Astrocyte of the spinal cord (primary cell): Measurements from ENCODE around the gene NUP188.
"Not testable (repeated sequence)": the region's sequence is repeated elsewhere in the genome, so short reads cannot be mapped to it uniquely, and the experiment has no call there.

ENCODE experiments used
- DNase-seq: peaks from one replicate; pipeline ENCODE4 v3.0.0; 2011; ENCODE audit warnings: low read depth, low spot score
- H3K4me3 ChIP-seq: 2 replicates; pipeline ENCODE4 v1.5.1; 2011; ENCODE audit warnings: low read depth, mild to moderate bottlenecking, low read length, moderate library complexity
- in situ Hi-C: cut with HindIII; loops from 2 replicates; pipeline ENCODE4 v1.10.0; 2017; ENCODE audit warnings: low sequenced_read_pairs
- TF ChIP-seq, protein P1 (sequence below): IDR thresholded peaks from 2 replicates; pipeline ENCODE4 v1.5.1; 2012; ENCODE audit warnings: low read depth, mild to moderate bottlenecking, low read length, inconsistent platforms

Gene NUP188

DNA sequence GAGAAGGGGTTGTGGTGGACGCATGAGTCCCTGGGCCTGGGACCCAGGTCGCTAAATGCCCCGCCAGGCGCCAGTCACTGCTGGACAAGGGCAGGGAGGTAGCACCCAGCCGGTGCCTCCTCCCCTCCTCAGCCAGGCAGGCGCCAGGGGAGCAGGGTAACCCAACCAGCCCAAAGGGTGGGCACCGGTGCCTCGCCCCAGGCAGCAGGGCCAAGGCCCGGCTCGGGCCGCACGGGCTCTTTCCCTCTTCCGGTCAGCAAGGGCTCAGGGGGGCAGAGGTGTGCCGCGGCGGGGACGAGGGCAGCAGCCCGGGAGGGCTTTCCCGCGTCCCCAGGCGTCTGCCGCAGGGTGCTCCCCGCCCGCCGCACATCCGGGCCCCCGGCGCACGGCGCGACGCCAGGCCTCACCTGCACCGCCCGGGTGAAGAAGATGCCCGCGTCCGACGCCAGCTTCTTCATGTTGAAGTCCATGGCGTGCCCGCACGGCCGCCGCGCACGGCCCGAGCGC is 80.2 kb downstream of the NUP188 start:
- no peak for DNase-seq
- in situ Hi-C loops = no loop called here
- peak overlapping the region; percentile 69 for H3K4me3 ChIP-seq
- TF ChIP-seq, protein P1, sequence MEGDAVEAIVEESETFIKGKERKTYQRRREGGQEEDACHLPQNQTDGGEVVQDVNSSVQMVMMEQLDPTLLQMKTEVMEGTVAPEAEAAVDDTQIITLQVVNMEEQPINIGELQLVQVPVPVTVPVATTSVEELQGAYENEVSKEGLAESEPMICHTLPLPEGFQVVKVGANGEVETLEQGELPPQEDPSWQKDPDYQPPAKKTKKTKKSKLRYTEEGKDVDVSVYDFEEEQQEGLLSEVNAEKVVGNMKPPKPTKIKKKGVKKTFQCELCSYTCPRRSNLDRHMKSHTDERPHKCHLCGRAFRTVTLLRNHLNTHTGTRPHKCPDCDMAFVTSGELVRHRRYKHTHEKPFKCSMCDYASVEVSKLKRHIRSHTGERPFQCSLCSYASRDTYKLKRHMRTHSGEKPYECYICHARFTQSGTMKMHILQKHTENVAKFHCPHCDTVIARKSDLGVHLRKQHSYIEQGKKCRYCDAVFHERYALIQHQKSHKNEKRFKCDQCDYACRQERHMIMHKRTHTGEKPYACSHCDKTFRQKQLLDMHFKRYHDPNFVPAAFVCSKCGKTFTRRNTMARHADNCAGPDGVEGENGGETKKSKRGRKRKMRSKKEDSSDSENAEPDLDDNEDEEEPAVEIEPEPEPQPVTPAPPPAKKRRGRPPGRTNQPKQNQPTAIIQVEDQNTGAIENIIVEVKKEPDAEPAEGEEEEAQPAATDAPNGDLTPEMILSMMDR = no peak

GRCh38 chr9:129028192-129028966 is 80.9 kb downstream of the NUP188 start, which contains the start of gene SH3GLB2:
Gene SH3GLB2, minus strand, starts transcription at chr9:129028331. Its CDS starts 177 bp downstream, at chr9:129028154.
- TF ChIP-seq, protein P1 = peak; percentile 89
- DNase-seq = peak; percentile 94
- in situ Hi-C loops = no loop called here
- H3K4me3 ChIP-seq = peak within 1 kb of the TSS; percentile 69

DNA sequence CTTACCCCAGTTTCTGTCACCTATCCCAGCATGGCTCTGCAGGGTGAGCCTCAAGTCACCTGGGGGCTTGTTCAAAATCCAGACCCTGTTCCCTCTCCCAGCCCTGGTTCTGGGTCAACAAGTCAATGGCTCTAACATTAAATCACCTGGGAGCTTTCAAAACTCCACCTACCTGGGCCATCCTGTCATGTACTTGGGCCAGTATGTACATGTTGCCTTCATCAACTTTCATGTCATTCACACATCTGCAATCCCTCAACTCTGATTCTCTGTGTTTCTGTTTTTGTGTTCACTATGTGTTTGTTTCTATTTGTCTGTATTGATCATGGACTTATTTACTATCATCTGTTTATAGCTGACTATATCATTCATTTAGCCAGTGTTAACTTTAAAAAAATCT is 82.7 kb downstream of the NUP188 start:
- no peak for DNase-seq
- TF ChIP-seq, protein P1 = no peak
- no peak overlapping the region for H3K4me3 ChIP-seq
- in situ Hi-C loops = no loop called here

DNA sequence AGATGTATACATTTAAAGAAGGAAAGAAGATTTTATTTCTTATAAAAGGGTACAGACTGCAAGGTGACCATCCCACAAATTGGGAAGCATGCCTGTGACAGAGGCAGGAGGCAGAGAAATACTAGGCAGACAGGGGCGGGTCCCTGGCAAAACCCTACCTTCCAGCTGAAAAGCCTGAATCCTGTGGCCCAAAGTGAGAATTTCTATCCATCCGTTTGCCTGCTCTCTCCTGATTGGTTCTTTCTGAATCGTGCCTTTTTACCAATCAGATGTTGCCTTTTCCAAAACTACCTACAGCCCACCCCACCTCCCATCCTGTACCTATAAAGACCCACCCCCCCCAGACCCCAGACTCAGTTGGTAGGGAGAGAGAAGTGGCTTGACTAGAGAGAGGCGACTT is 84.0 kb downstream of the NUP188 start:
- DNase-seq = no peak
- TF ChIP-seq, protein P1 = no peak
- H3K4me3 ChIP-seq = no peak overlapping the region
- in situ Hi-C loops = no loop called here

DNA sequence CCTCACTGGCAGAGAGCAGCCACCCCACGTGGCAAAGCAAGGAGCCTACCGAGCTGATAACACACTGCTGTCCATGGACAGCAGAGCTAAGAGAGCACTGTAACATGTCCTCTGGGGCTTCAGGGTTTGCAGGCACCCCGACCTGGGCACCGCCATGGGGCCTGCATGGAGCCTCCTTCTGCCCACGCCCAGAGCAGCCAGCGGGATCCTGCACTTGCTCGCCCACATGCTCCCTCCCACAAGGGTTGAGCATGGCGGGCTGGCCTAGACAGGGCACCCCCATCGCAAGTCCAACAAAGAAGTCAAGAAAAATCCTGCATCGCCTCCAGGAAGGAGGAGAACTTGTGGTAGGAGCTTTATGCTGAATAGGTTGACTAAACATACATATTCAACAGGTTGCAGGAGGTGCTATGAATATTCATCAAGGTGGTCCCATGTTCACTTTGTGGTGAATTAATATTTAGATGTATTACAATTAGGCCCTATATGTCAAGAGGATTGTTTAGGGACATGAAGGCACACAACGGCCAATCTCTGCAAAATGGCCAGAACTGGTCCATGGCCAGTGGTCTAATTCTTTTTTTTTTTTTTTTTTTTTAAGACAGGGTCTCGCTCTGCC is 85.2 kb downstream of the NUP188 start:
- TF ChIP-seq, protein P1 = no peak
- DNase-seq = no peak
- H3K4me3 ChIP-seq = no peak overlapping the region
- in situ Hi-C loops = no loop called here

GRCh38 chr9:129033216-129033615 is 85.7 kb downstream of the NUP188 start:
- TF ChIP-seq, protein P1 = no peak
- H3K4me3 ChIP-seq = no peak overlapping the region
- DNase-seq = no peak
- in situ Hi-C loops = no loop called here

DNA sequence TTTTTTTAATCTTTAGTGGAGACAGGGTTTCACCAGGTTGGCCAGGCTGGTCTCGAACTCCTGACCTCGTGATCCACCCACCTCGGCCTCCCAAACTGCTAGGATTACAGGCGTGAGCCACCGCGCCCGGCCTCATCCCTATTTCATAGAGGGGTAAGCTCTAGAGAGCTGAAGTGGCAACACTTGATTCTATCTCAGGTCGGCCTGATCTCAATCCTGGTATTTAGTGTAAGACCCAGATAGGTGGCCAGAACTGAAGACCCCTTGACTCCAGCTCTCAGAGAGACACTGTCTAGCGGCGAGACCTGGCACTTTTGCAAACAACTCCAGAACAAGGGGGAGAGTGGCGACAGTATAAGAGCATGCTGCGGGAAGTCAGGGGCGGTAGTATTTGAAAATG is 88.3 kb downstream of the NUP188 start:
- peak overlapping the region; percentile 36 for H3K4me3 ChIP-seq
- DNase-seq, in situ Hi-C loops: not testable (repeated sequence)
